ENCODE data around the gene SELE. TPM values are rescaled to one million over a fixed set of nuclear protein-coding genes. Genes with fewer than 3 reads are reported as not detected.

SELE gene
- total and polyA plus RNA-seq, 2 of the 4 experiments (the other 2 are of a cell fraction), result not detected

- Histone ChIP-seq H2BK120ac (ENCODE audit: low read depth, low read length) (no peak overlapping the region), H3K27ac (ENCODE audit: insufficient read depth, low read length) (no peak overlapping the region), H3K4me2 (ENCODE audit: low read depth, low read length) (no peak overlapping the region), H2AFZ (replicated peaks; ENCODE audit: low read length, poor library complexity) (no peak overlapping the region), H3K4me1 (ENCODE audit: control insufficient read depth, insufficient read depth, low read length) (no peaks in the 10 kb centered on the region), H3K56ac (ENCODE audit: extremely low read depth, insufficient read depth, low read length) (no peak overlapping the region), H4K20me1 (ENCODE audit: insufficient read depth, low read length) (no peaks in the 10 kb centered on the region), H3K14ac (replicated peaks; ENCODE audit: low read depth, low read length) (no peak overlapping the region), H3K36me3 (ENCODE audit: control insufficient read depth, insufficient read depth, low read length) (no peaks in the 10 kb centered on the region), H3K4me3 (ENCODE audit: insufficient read depth, low read depth, low read length) (no peak overlapping the region), H3K23ac (ENCODE audit: low read depth, low read length) (no peak overlapping the region), H3K18ac (ENCODE audit: low read depth, low read length) (no peak overlapping the region), H3K79me1 (ENCODE audit: low read depth in 1 of 2, low read length in 2 of 2) (no peaks in the 10 kb centered on the region), H2AK5ac (ENCODE audit: low read depth, low read length) (no peak overlapping the region), H3K9ac (ENCODE audit: low read depth, low read length) (no peak overlapping the region), H2BK20ac (ENCODE audit: low read depth, low read length) (no peak overlapping the region), H3K9me1 (ENCODE audit: insufficient read depth, low read length) (no peaks in the 10 kb centered on the region), H2AK9ac (replicated peaks; ENCODE audit: low read depth, low read length, poor library complexity) (no peak overlapping the region), H4K8ac (ENCODE audit: low read depth in 2 of 2, low read length in 2 of 2) (no peak overlapping the region), H3K9me3 (ENCODE audit: control insufficient read depth, insufficient read depth, low read length) (no peaks in the 10 kb centered on the region), H2BK5ac (ENCODE audit: low read depth, low read length, poor library complexity, severe bottlenecking) (no peak overlapping the region), H4K5ac (ENCODE audit: low read depth, low read length) (no peak overlapping the region), H2BK15ac (ENCODE audit: low read depth, low read length) (no peak overlapping the region), H4K91ac (ENCODE audit: insufficient read depth, low read depth, low read length) (no peak overlapping the region), H3K27me3 (ENCODE audit: control insufficient read depth, insufficient read depth, low read length) (no peaks in the 10 kb centered on the region), H3K4ac (ENCODE audit: low read depth, low read length) (no peak overlapping the region)
- CTCF ChIA-PET, result no interaction called here
- POLR2A ChIA-PET (ENCODE audit: unreplicated experiment), result no interaction called here
- WGBS, 2 experiments (ENCODE audit: extremely low coverage in 2 of 2, insufficient read length in 1 of 2), result no CpG with 5 or more reads among the region's 3 CpGs
- BruUV-seq (replicated peaks), result no TSS peak
- in situ Hi-C loops (cut with MboI; ENCODE audit: low sequenced_read_pairs), result no loop called here
- ATAC-seq (ENCODE audit: low read depth) (no peak), DNase-seq (no peak)
- TF ChIP-seq NFE2L2 (IDR thresholded peaks at IDR 0.05; ENCODE audit: low read depth, low read length) (no peak), RCOR1 (IDR thresholded peaks at IDR 0.05; ENCODE audit: insufficient replicate concordance, low read length) (no peak), MAFK (IDR thresholded peaks at IDR 0.05; ENCODE audit: low read depth, low read length) (no peak), BHLHE40 (IDR thresholded peaks at IDR 0.05; ENCODE audit: low read depth, low read length) (no peak), RAD21 (IDR thresholded peaks at IDR 0.05; ENCODE audit: low read length) (no peak), MXI1 (IDR thresholded peaks at IDR 0.05; ENCODE audit: borderline replicate concordance, low read depth, low read length) (no peak), MAZ (IDR thresholded peaks at IDR 0.05; ENCODE audit: borderline replicate concordance, low read depth, low read length) (no peak), CHD1 (IDR thresholded peaks at IDR 0.05; ENCODE audit: low read depth, low read length) (no peak), POLR2A (IDR thresholded peaks at IDR 0.05; ENCODE audit: low read depth, low read length) (no peak), CEBPB (IDR thresholded peaks at IDR 0.05; ENCODE audit: low read depth, low read length) (no peak), RFX5 (IDR thresholded peaks at IDR 0.05; ENCODE audit: low read depth, low read length) (no peak)
- TF ChIP-seq, protein P1, sequence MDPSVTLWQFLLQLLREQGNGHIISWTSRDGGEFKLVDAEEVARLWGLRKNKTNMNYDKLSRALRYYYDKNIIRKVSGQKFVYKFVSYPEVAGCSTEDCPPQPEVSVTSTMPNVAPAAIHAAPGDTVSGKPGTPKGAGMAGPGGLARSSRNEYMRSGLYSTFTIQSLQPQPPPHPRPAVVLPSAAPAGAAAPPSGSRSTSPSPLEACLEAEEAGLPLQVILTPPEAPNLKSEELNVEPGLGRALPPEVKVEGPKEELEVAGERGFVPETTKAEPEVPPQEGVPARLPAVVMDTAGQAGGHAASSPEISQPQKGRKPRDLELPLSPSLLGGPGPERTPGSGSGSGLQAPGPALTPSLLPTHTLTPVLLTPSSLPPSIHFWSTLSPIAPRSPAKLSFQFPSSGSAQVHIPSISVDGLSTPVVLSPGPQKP (IDR thresholded peaks at IDR 0.05; ENCODE audit: borderline replicate concordance, low read depth, low read length), result no peak
- TF ChIP-seq, protein P2, sequence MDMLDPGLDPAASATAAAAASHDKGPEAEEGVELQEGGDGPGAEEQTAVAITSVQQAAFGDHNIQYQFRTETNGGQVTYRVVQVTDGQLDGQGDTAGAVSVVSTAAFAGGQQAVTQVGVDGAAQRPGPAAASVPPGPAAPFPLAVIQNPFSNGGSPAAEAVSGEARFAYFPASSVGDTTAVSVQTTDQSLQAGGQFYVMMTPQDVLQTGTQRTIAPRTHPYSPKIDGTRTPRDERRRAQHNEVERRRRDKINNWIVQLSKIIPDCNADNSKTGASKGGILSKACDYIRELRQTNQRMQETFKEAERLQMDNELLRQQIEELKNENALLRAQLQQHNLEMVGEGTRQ (IDR thresholded peaks at IDR 0.05; ENCODE audit: low read depth, low read length), result no peak
- TF ChIP-seq, protein P3, sequence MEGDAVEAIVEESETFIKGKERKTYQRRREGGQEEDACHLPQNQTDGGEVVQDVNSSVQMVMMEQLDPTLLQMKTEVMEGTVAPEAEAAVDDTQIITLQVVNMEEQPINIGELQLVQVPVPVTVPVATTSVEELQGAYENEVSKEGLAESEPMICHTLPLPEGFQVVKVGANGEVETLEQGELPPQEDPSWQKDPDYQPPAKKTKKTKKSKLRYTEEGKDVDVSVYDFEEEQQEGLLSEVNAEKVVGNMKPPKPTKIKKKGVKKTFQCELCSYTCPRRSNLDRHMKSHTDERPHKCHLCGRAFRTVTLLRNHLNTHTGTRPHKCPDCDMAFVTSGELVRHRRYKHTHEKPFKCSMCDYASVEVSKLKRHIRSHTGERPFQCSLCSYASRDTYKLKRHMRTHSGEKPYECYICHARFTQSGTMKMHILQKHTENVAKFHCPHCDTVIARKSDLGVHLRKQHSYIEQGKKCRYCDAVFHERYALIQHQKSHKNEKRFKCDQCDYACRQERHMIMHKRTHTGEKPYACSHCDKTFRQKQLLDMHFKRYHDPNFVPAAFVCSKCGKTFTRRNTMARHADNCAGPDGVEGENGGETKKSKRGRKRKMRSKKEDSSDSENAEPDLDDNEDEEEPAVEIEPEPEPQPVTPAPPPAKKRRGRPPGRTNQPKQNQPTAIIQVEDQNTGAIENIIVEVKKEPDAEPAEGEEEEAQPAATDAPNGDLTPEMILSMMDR (conservative IDR thresholded peaks at IDR 0.05; ENCODE audit: low read depth, low read length), result no peak
- dilution Hi-C loops (cut with HindIII; ENCODE audit: low sequenced_read_pairs, unreplicated experiment), result no loop called here
- intact Hi-C loops (cut with micrococcal nuclease), result no loop called here
Observed at GRCh38 chr1:169679692-169680091, 54.2 kb downstream of the SELE start.

All from IMR-90 (cell line).